ENCODE measurements around the gene PUSL1. TPM values are rescaled to one million over a fixed set of nuclear protein-coding genes. Genes with fewer than 3 reads are reported as not detected.
A peak's percentile ranks its signal among the peaks of the same experiment; 100 is the strongest.

Gene PUSL1
- total and polyA plus RNA-seq, 2 of the 13 experiments (the other 11 are each of a cell fraction or from before 2014, with no cell fraction given), result 8.3 to 22.2 TPM

DNA sequence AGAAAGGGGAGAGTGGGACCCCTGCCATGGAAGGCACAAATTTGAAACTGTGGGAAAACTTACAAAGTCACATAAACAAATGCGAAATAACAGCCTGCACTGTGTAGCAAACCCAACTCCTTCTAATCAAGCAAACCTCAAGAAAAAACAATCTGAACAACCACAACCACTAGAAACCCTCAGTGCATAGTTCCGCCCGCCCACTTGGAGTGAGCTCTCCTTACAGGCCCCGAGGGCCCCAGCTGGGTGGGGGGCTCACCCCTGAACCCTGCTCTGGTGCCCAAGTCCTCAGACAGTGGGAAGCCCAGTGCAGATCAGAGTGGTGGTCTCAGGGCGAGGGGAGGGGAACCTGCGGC lies 50.9 kb downstream of the PUSL1 start (continued):
- TF ChIP-seq, protein P1, sequence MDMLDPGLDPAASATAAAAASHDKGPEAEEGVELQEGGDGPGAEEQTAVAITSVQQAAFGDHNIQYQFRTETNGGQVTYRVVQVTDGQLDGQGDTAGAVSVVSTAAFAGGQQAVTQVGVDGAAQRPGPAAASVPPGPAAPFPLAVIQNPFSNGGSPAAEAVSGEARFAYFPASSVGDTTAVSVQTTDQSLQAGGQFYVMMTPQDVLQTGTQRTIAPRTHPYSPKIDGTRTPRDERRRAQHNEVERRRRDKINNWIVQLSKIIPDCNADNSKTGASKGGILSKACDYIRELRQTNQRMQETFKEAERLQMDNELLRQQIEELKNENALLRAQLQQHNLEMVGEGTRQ (IDR thresholded peaks at IDR 0.05; ENCODE audit: low read depth, low read length), result no peak
- TF ChIP-seq, protein P1 (CRISPR knock-in tag; IDR thresholded peaks at IDR 0.05; ENCODE audit: borderline replicate concordance), result no peak
- no peak for TF ChIP-seq JUND (CRISPR knock-in tag; IDR thresholded peaks at IDR 0.05)
- TF ChIP-seq FIP1L1 (IDR thresholded peaks at IDR 0.05; ENCODE audit: borderline replicate concordance, insufficient read depth, low read depth, low read length), result no peak
- peak; percentile 36 for TF ChIP-seq U2AF1 (optimal IDR thresholded peaks at IDR 0.05; ENCODE audit: low read depth, low read length)
- TF ChIP-seq TCF12 (IDR thresholded peaks at IDR 0.05), result no peak
- TF ChIP-seq TCF12 (CRISPR knock-in tag; IDR thresholded peaks at IDR 0.05), result no peak
- TF ChIP-seq MATR3 (CRISPR knock-in tag; IDR thresholded peaks at IDR 0.05), result no peak
- no peak for TF ChIP-seq ZNF772 (CRISPR knock-in tag; IDR thresholded peaks at IDR 0.05)
- TF ChIP-seq TRIM24 (CRISPR knock-in tag; IDR thresholded peaks at IDR 0.05), result no peak
- TF ChIP-seq, protein P2, sequence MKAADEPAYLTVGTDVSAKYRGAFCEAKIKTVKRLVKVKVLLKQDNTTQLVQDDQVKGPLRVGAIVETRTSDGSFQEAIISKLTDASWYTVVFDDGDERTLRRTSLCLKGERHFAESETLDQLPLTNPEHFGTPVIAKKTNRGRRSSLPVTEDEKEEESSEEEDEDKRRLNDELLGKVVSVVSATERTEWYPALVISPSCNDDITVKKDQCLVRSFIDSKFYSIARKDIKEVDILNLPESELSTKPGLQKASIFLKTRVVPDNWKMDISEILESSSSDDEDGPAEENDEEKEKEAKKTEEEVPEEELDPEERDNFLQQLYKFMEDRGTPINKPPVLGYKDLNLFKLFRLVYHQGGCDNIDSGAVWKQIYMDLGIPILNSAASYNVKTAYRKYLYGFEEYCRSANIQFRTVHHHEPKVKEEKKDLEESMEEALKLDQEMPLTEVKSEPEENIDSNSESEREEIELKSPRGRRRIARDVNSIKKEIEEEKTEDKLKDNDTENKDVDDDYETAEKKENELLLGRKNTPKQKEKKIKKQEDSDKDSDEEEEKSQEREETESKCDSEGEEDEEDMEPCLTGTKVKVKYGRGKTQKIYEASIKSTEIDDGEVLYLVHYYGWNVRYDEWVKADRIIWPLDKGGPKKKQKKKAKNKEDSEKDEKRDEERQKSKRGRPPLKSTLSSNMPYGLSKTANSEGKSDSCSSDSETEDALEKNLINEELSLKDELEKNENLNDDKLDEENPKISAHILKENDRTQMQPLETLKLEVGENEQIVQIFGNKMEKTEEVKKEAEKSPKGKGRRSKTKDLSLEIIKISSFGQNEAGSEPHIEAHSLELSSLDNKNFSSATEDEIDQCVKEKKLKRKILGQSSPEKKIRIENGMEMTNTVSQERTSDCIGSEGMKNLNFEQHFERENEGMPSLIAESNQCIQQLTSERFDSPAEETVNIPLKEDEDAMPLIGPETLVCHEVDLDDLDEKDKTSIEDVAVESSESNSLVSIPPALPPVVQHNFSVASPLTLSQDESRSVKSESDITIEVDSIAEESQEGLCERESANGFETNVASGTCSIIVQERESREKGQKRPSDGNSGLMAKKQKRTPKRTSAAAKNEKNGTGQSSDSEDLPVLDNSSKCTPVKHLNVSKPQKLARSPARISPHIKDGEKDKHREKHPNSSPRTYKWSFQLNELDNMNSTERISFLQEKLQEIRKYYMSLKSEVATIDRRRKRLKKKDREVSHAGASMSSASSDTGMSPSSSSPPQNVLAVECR (CRISPR knock-in tag; IDR thresholded peaks at IDR 0.05; ENCODE audit: borderline replicate concordance), result no peak

Measured in HepG2 (cell line).